GM13977 (cell line): ENCODE data around the gene ZNF541.

Source experiments
- DNase-seq: peaks from one replicate; pipeline ENCODE4 v3.0.0; 2012; ENCODE audit warnings: low spot score
- CTCF ChIP-seq: IDR thresholded peaks from 2 replicates; pipeline ENCODE4 v1.5.1; 2012; ENCODE audit warnings: mild to moderate bottlenecking, control low read depth; ENCODE audit not compliant: insufficient read depth; ENCODE audit errors: extremely low read depth, missing control alignments
- in situ Hi-C: fragments of 300-500 bp; cut with MboI; formaldehyde crosslinking; loops from one replicate; pipeline ENCODE4 v1.12.0; 2022; ENCODE audit warnings: low sequenced_read_pairs, low pct_unique_long_range_greater_than_20kb, mixed read lengths, inconsistent platforms; ENCODE audit not compliant: unreplicated experiment

Gene ZNF541

GRCh38 chr19:47544075-47544474, 28.9 kb downstream of the ZNF541 start:
- in situ Hi-C loops, result no loop called here
- TF ChIP-seq CTCF, result no peak
- no peak for DNase-seq

GRCh38 chr19:47542030-47542475, 30.9 kb downstream of the ZNF541 start:
- DNase-seq, result no peak
- in situ Hi-C loops, result no loop called here
- TF ChIP-seq CTCF, result no peak

GRCh38 chr19:47541518-47541917, 31.4 kb downstream of the ZNF541 start:
- DNase-seq, result peak; percentile 48
- TF ChIP-seq CTCF, result no peak
- in situ Hi-C loops, result no loop called here

GRCh38 chr19:47540748-47541147, 32.2 kb downstream of the ZNF541 start:
- in situ Hi-C loops, result no loop called here
- DNase-seq, result no peak
- no peak for TF ChIP-seq CTCF

- TF ChIP-seq CTCF, result no peak
- in situ Hi-C loops, result no loop called here
- DNase-seq, result no peak
Measured at GRCh38 chr19:47539747-47540311, 33.1 kb downstream of the ZNF541 start.

- in situ Hi-C loops, result no loop called here
- TF ChIP-seq CTCF, result no peak
- no peak for DNase-seq
Measured at GRCh38 chr19:47538812-47539211, 34.1 kb downstream of the ZNF541 start.

GRCh38 chr19:47537493-47537892, 35.5 kb downstream of the ZNF541 start:
- no peak for DNase-seq
- in situ Hi-C loops, result no loop called here
- no peak for TF ChIP-seq CTCF
